ENCODE data around the gene CD36. TPM values are rescaled to one million over a fixed set of nuclear protein-coding genes. Genes with fewer than 3 reads are reported as not detected.

Gene CD36
- total and polyA plus RNA-seq, 3 donors from 2014 or later: 5.6 to 19.8 (median 12.8) TPM

- no peak overlapping the region for H3K27ac ChIP-seq
- H3K4me1 ChIP-seq: no peaks in the 10 kb centered on the region
- intact Hi-C loops (cut with DNase I; ENCODE audit: low total_unique reads): no loop called here
- no peak overlapping the region for H3K4me3 ChIP-seq
- H3K36me3 ChIP-seq (ENCODE audit: low read depth, missing control alignments): no peaks in the 10 kb centered on the region
- WGBS, 2 donors: 75 to 83% methylated on average over 2 of the region's 2 CpGs
- H3K9me3 ChIP-seq: no peaks in the 10 kb centered on the region
- no peaks in the 10 kb centered on the region for H3K27me3 ChIP-seq
- TF ChIP-seq POLR2A (IDR thresholded peaks at IDR 0.05): no peak
- no peak for TF ChIP-seq CTCF (IDR thresholded peaks at IDR 0.05)
- DNase-seq: no peak
These were observed 73.1 kb downstream of the CD36 start for GRCh38 chr7:80711531-80711930.

- H3K27ac ChIP-seq: no peak overlapping the region
- no peaks in the 10 kb centered on the region for H3K9me3 ChIP-seq
- intact Hi-C loops (cut with DNase I; ENCODE audit: low total_unique reads): no loop called here
- H3K4me1 ChIP-seq: no peaks in the 10 kb centered on the region
- TF ChIP-seq CTCF (IDR thresholded peaks at IDR 0.05) (no peak), POLR2A (IDR thresholded peaks at IDR 0.05) (no peak)
- no peak overlapping the region for H3K4me3 ChIP-seq
- no peaks in the 10 kb centered on the region for H3K27me3 ChIP-seq
- WGBS, 2 donors: 89 to 92% methylated on average over 3 of the region's 3 CpGs
- no peak for DNase-seq
- no peaks in the 10 kb centered on the region for H3K36me3 ChIP-seq (ENCODE audit: low read depth, missing control alignments)
These were observed 80.8 kb downstream of the CD36 start for GRCh38 chr7:80719261-80719660.

DNA sequence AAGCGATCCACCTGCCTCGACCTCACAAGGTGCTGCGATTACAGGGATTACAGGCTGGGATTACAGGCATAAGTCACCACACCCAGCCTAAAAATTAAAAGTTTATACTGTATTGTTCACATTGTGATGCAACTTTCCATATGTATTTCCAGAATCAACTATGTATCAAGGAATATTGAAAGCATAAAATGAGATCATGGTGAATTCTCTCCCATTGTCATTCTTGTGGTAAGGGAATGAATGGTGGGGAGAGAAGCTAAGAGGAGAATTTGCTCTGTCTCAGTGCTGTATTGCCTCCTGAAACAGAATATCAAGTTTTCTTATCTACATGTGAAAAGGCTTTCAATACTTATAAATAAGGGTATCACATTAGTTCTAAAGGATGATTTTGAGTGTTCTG, 81.7 kb downstream of the CD36 start:
- no peaks in the 10 kb centered on the region for H3K36me3 ChIP-seq (ENCODE audit: low read depth, missing control alignments)
- WGBS, 2 donors: 95 to 99% methylated on average over 3 of the region's 3 CpGs
- no peak for DNase-seq
- no peak for TF ChIP-seq CTCF (IDR thresholded peaks at IDR 0.05)
- TF ChIP-seq POLR2A (IDR thresholded peaks at IDR 0.05): no peak
- intact Hi-C loops (cut with DNase I; ENCODE audit: low total_unique reads): no loop called here
- no peak overlapping the region for H3K27ac ChIP-seq
- H3K27me3 ChIP-seq: no peaks in the 10 kb centered on the region
- H3K4me1 ChIP-seq: no peaks in the 10 kb centered on the region
- no peak overlapping the region for H3K4me3 ChIP-seq
- H3K9me3 ChIP-seq: no peaks in the 10 kb centered on the region

GRCh38 chr7:80721883-80722615, 83.6 kb downstream of the CD36 start:
- no peak for DNase-seq
- WGBS, 2 donors: 62 to 68% methylated on average over 3 of the region's 3 CpGs
- Histone ChIP-seq H3K4me1 (no peaks in the 10 kb centered on the region), H3K36me3 (ENCODE audit: low read depth, missing control alignments) (no peaks in the 10 kb centered on the region), H3K27me3 (no peaks in the 10 kb centered on the region), H3K4me3 (no peak overlapping the region), H3K9me3 (no peaks in the 10 kb centered on the region), H3K27ac (no peak overlapping the region)
- TF ChIP-seq CTCF (IDR thresholded peaks at IDR 0.05): no peak
- intact Hi-C loops (cut with DNase I; ENCODE audit: low total_unique reads): no loop called here

DNA sequence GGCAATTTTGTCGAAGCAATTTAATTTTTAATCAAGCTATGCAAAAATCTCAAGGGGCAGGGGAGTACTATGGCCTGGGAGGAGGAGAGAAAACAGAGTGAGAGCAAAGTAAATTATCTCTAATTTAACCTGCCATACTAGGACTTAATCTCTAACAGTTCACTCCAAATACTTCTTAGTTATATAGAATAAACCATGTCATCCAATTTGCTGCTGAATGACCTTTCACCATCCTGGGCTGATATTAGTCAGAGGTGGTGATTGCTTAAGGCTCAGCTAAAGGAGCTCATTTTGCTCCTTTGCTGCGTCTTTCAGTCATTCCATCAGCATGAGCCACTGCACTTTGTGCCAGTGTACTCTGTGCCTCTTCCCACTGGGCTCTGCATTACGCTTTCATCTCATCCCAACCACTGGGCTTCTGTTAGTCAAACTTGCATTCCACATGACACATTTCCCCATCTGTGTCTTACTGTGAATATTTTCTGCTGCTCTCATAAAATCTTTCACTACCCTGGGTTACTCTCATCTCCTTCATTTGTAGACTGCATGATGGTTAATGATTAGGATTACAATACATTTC, 84.3 kb downstream of the CD36 start:
- intact Hi-C loops (cut with DNase I; ENCODE audit: low total_unique reads): no loop called here
- Histone ChIP-seq H3K27me3 (no peaks in the 10 kb centered on the region), H3K9me3 (no peaks in the 10 kb centered on the region), H3K27ac (no peak overlapping the region), H3K36me3 (ENCODE audit: low read depth, missing control alignments) (no peaks in the 10 kb centered on the region), H3K4me1 (no peaks in the 10 kb centered on the region), H3K4me3 (no peak overlapping the region)
- 72 to 74% methylated on average over 3 of the region's 3 CpGs for WGBS, 2 donors
- TF ChIP-seq POLR2A (IDR thresholded peaks at IDR 0.05) (no peak), CTCF (IDR thresholded peaks at IDR 0.05) (no peak)
- DNase-seq: no peak

Data from testis (tissue), 3 donors.